B cell (primary cell): ENCODE data around the gene TP53BP1. TPM values are rescaled to one million over a fixed set of nuclear protein-coding genes. Genes with fewer than 3 reads are reported as not detected.

Experiments used
- ATAC-seq: fragments of 200-7000 bp; cut with Tn5 transposase; one replicate; pipeline ENCODE4 v1.10.0; 2021; ENCODE audit warnings: low read depth, mild to moderate bottlenecking, moderate number of reproducible peaks, moderate library complexity
- CTCF ChIA-PET: fragments of 350-600 bp; sonication (Branson Sonifier 250); formaldehyde crosslinking; loops from one replicate; lab custom pipeline; 2021; ENCODE audit warnings: antibody characterized with exemption, inconsistent platforms; lab: Charles Lee
- POLR2A ChIA-PET: fragments of 350-600 bp; sonication (Branson Sonifier 250); formaldehyde crosslinking; loops from one replicate; lab custom pipeline; 2021; ENCODE audit warnings: antibody characterized with exemption; lab: Charles Lee
- DNase-seq: peaks from one replicate; pipeline ENCODE4 v3.0.0; 2013
- H2AFZ ChIP-seq: 2 replicates; pipeline ENCODE4 v1.6.1; 2012; ENCODE audit warnings: mild to moderate bottlenecking, low read depth, low read length; ENCODE audit not compliant: insufficient read depth, poor library complexity, severe bottlenecking
- H3K27ac ChIP-seq, 2 donors: 1 replicate in 1 of 2; 2 replicates in 1 of 2; pipeline ENCODE4 v1.5.1; 2012 to 2013; ENCODE audit warnings: low read length in 2 of 2, mild to moderate bottlenecking in 2 of 2, moderate library complexity in 1 of 2
- H3K27me3 ChIP-seq, 4 experiments: fragments of 200-600 bp in 1 of 4; sonication (generic) in 1 of 4; replicated peaks in 1 of 4; 1 replicate in 2 of 4; 2 replicates in 2 of 4; pipeline versions ENCODE4 v1.6.1 to v1.7.0; 2013 to 2016; ENCODE audit warnings: low read length in 3 of 4, mild to moderate bottlenecking in 2 of 4, mixed read lengths in 1 of 4, moderate library complexity in 1 of 4; ENCODE audit not compliant: insufficient read depth in 4 of 4, control insufficient read depth in 3 of 4; ENCODE audit errors: control extremely low read depth in 1 of 4
- H3K36me3 ChIP-seq, 2 experiments: replicated peaks in 1 of 2; 1 replicate in 1 of 2; 2 replicates in 1 of 2; pipeline versions ENCODE4 v1.6.1 to v1.7.1; 2013; ENCODE audit warnings: low read length in 1 of 2; ENCODE audit not compliant: insufficient read depth in 2 of 2, control insufficient read depth in 1 of 2; ENCODE audit errors: control extremely low read depth in 1 of 2, extremely low read depth in 1 of 2
- H3K4me1 ChIP-seq, 2 donors: fragments of 200-600 bp in 1 of 2; sonication (generic) in 1 of 2; 1 replicate in 1 of 2; 2 replicates in 1 of 2; pipeline versions ENCODE4 v1.5.1 to v1.6.1; 2013 to 2017; ENCODE audit warnings: low read length in 2 of 2; ENCODE audit not compliant: control insufficient read depth in 2 of 2, insufficient read depth in 2 of 2
- H3K4me2 ChIP-seq: replicated peaks from 2 replicates; pipeline ENCODE3; 2012; ENCODE audit warnings: mild to moderate bottlenecking, low read depth, low read length; ENCODE audit not compliant: poor library complexity, severe bottlenecking
- H3K4me3 ChIP-seq, 5 experiments: fragments of 200-600 bp in 1 of 5; sonication (generic) in 1 of 5; 1 replicate in 3 of 5; 2 replicates in 2 of 5; pipeline versions ENCODE4 v1.5.1 to v1.7.0; 2011 to 2016; ENCODE audit warnings: low read length in 4 of 5, mild to moderate bottlenecking in 4 of 5, low read depth in 2 of 5, control low read depth in 1 of 5, moderate library complexity in 1 of 5; ENCODE audit not compliant: insufficient read depth in 1 of 5; ENCODE audit errors: control extremely low read depth in 1 of 5, extremely low read depth in 1 of 5
- H3K79me2 ChIP-seq: fragments of 200-600 bp; sonication (generic); one replicate; pipeline ENCODE4 v1.6.0; 2016; ENCODE audit warnings: low read length; ENCODE audit not compliant: control insufficient read depth, insufficient read depth
- H3K9ac ChIP-seq: fragments of 200-600 bp; sonication (generic); 2 replicates; pipeline ENCODE4 v1.6.1; 2017; ENCODE audit warnings: mild to moderate bottlenecking, low read length, moderate library complexity
- H3K9me3 ChIP-seq, 3 donors: one replicate each; pipeline versions ENCODE4 v1.6.1 to v1.7.1; 2013; ENCODE audit warnings: low read length in 2 of 3; ENCODE audit not compliant: control insufficient read depth in 2 of 3, insufficient read depth in 1 of 3; ENCODE audit errors: control extremely low read depth in 1 of 3
- H4K20me1 ChIP-seq: 2 replicates; pipeline ENCODE4 v1.6.0; 2012; ENCODE audit warnings: mild to moderate bottlenecking, low read length; ENCODE audit not compliant: insufficient read depth, control insufficient read depth, poor library complexity, severe bottlenecking
- H3K27ac Mint-ChIP-seq: one replicate; pipeline ENCODE4 v1.8.0; 2021; ENCODE audit warnings: mixed read lengths
- H3K27me3 Mint-ChIP-seq: one replicate; pipeline ENCODE4 v1.8.0; 2021; ENCODE audit warnings: mixed read lengths
- H3K4me1 Mint-ChIP-seq: one replicate; pipeline ENCODE4 v1.8.0; 2021; ENCODE audit warnings: mixed read lengths
- H3K4me3 Mint-ChIP-seq: one replicate; pipeline ENCODE4 v1.8.0; 2021; ENCODE audit warnings: mixed read lengths
- H3K9me3 Mint-ChIP-seq: one replicate; pipeline ENCODE4 v1.8.0; 2022; ENCODE audit warnings: mixed read lengths; ENCODE audit not compliant: insufficient read depth
- CTCF ChIP-seq: fragments of 200-600 bp; IDR thresholded peaks from one replicate; pipeline ENCODE4 v1.8.0; 2022; ENCODE audit warnings: antibody characterized with exemption, mild to moderate bottlenecking
- EZH2 ChIP-seq: IDR thresholded peaks from 2 replicates; pipeline ENCODE4 v1.6.1; 2012; ENCODE audit warnings: borderline replicate concordance, low read depth, mild to moderate bottlenecking, moderate library complexity, low read length; ENCODE audit not compliant: insufficient read depth, poor library complexity, severe bottlenecking
- WGBS: methylation state at CpG from one replicate; pipeline ENCODE4 v1.1.5; 2013; ENCODE audit warnings: missing lambda C conversion rate; ENCODE audit not compliant: insufficient coverage; 5-methylcytosine and 5-hydroxymethylcytosine counted together
- intact Hi-C: fragments of 100-400 bp; cut with micrococcal nuclease; formaldehyde crosslinking; loops from one replicate; pipeline ENCODE4 v1.10.0; 2022
- polyA plus RNA-seq: library from polyadenylated mRNA; depleted of rRNA; stranded (reverse); fragments of >200 nt; gene quantifications from 2 replicates; pipeline ENCODE4 v1.2.3, GENCODE V29; 2012
- total RNA-seq, 2 donors: library from RNA; stranded (reverse); fragments of 120-200 nt in 1 of 2; gene quantifications; 1 replicate in 1 of 2; 2 replicates in 1 of 2; pipeline versions ENCODE4 v1.2.3 to v1.2.4, GENCODE V29; 2013 to 2022

Gene TP53BP1
- total and polyA plus RNA-seq, 2 donors (not counting 1 experiment from before 2014, with no cell fraction given) = 13.1 to 70.5 TPM

DNA sequence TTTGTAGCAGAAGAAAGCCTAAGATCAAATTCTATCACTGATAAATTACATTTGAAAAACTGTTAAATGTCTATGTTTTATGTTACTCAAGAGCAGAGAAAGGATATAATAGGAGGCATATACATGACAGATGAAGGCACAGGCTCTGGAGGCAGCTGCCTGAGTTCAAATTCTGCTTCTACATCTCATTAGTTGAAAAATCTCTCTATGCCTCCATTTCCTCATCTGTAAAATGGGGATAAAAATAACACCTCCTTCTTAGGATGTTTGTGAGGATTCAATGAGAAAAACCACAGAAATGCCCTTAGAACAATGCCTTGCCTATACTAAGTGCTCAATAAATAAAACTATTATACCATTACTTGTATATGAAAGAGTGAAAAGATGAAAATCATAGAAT lies 21.0 kb downstream of the TP53BP1 start:
- no peaks in the 10 kb centered on the region for H3K4me1 Mint-ChIP-seq
- no peak overlapping the region for H3K4me3 Mint-ChIP-seq
- Histone ChIP-seq H2AFZ (no peak overlapping the region), H3K27ac (no peak overlapping the region), H3K4me1 (no peaks in the 10 kb centered on the region), H3K9me3 (no peaks in the 10 kb centered on the region), H3K79me2 (no peaks in the 10 kb centered on the region), H3K4me3 (no peak overlapping the region), H4K20me1 (no peaks in the 10 kb centered on the region), H3K27me3 (no peaks in the 10 kb centered on the region), H3K9ac (no peak overlapping the region), H3K4me2 (no peak overlapping the region), H3K36me3 (peaks cover 0 to 47% of the 10 kb centered on the region in 2 experiments)
- ChIA-PET POLR2A (no interaction called here), CTCF (interaction anchor here (0.9 kb wide), 1 partner anchor 11 kb away, joined by 3 read pairs; no protein-coding TSS in a partner anchor)
- no peaks in the 10 kb centered on the region for H3K9me3 Mint-ChIP-seq
- no peaks in the 10 kb centered on the region for H3K27me3 Mint-ChIP-seq
- no peak overlapping the region for H3K27ac Mint-ChIP-seq
- no peak for DNase-seq
- ATAC-seq = no peak
- intact Hi-C loops = no loop called here
- no peak for TF ChIP-seq CTCF

DNA sequence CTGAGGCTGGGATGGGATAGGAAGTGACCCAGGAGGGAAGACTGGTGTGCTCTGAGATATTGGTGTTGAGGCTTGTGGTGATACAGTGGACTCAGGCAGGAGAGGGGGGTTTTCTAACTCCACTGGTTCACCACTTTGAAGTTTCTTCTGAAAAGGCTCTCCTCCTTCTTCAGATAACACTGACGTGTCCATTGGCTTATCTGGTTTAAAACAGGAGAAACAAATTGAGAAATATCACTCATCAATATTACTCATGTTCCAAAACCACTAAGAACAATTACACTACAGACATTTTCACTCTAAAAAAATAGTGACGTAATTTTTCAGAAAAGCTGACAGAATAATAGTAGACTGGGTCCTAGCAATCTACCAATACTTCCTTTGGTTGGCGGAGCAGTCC lies 23.1 kb downstream of the TP53BP1 start:
- H3K4me3 ChIP-seq = no peak overlapping the region
- Mint-ChIP-seq H3K9me3 (no peaks in the 10 kb centered on the region), H3K27ac (no peak overlapping the region), H3K27me3 (no peaks in the 10 kb centered on the region), H3K4me1 (no peaks in the 10 kb centered on the region), H3K4me3 (no peak overlapping the region)
- no peak overlapping the region for H2AFZ ChIP-seq
- DNase-seq (no peak), ATAC-seq (no peak)
- intact Hi-C loops = no loop called here
- POLR2A ChIA-PET = no interaction called here
- H3K9ac ChIP-seq = no peak overlapping the region
- H3K4me2 ChIP-seq = no peak overlapping the region
- no peaks in the 10 kb centered on the region for H3K4me1 ChIP-seq
- TF ChIP-seq EZH2 (no peak), CTCF (no peak)
- peaks cover 2 to 30% of the 10 kb centered on the region in 2 experiments for H3K36me3 ChIP-seq
- H3K27me3 ChIP-seq = no peaks in the 10 kb centered on the region
- no peaks in the 10 kb centered on the region for H4K20me1 ChIP-seq
- no peak overlapping the region for H3K27ac ChIP-seq
- H3K9me3 ChIP-seq = no peaks in the 10 kb centered on the region
- CTCF ChIA-PET = interaction anchor here (0.6 kb wide), 1 partner anchor 8 kb away, joined by 3 read pairs; no protein-coding TSS in a partner anchor
- no peaks in the 10 kb centered on the region for H3K79me2 ChIP-seq
- 100% methylated on average over 2 of the region's 3 CpGs for WGBS
